Esophagus muscularis mucosa (tissue), 4 donors: Measurements from ENCODE around the gene ACTL10. TPM values are rescaled to one million over a fixed set of nuclear protein-coding genes. Genes with fewer than 3 reads are reported as not detected.

Source experiments
- DNase-seq: peaks from one replicate; pipeline ENCODE4 v3.0.0-alpha.2; 2017; ENCODE audit errors: extremely low spot score
- H3K27ac ChIP-seq, 4 donors: fragments of 200-600 bp; sonication (generic); replicated peaks in 1 of 4; 1 replicate in 3 of 4; 2 replicates in 1 of 4; pipeline ENCODE4 v1.5.1; 2016 to 2019; ENCODE audit warnings: mild to moderate bottlenecking in 1 of 4
- H3K27me3 ChIP-seq, 4 donors: fragments of 200-600 bp; sonication (generic); one replicate each; pipeline versions ENCODE4 v1.5.1 to v1.6.0; 2016 to 2019
- H3K36me3 ChIP-seq, 4 donors: fragments of 200-600 bp; sonication (generic); one replicate each; pipeline ENCODE4 v1.5.1; 2016 to 2019
- H3K4me1 ChIP-seq, 4 donors: fragments of 200-600 bp; sonication (generic); one replicate each; pipeline ENCODE4 v1.5.1; 2016 to 2019
- H3K4me3 ChIP-seq, 4 donors: fragments of 200-600 bp; sonication (generic); 1 replicate in 2 of 4; 2 replicates in 2 of 4; pipeline ENCODE4 v1.5.1; 2016 to 2019; ENCODE audit warnings: mild to moderate bottlenecking in 4 of 4, moderate library complexity in 1 of 4
- H3K9me3 ChIP-seq, 4 donors: fragments of 200-600 bp; sonication (generic); 1 replicate in 3 of 4; 2 replicates in 1 of 4; pipeline ENCODE4 v1.5.1; 2016 to 2019
- EP300 ChIP-seq: sonication (generic); formaldehyde crosslinking; IDR thresholded peaks from one replicate; pipeline ENCODE4 v1.6.1; 2017; ENCODE audit warnings: antibody characterized with exemption
- POLR2A ChIP-seq: fragments of 450-650 bp; IDR thresholded peaks from one replicate; pipeline ENCODE4 v1.6.1; 2017; ENCODE audit warnings: antibody characterized with exemption, moderate library complexity, mild to moderate bottlenecking, low read depth
- POLR2AphosphoS5 ChIP-seq, 2 donors: sonication (generic); formaldehyde crosslinking; IDR thresholded peaks; one replicate each; pipeline ENCODE4 v1.6.1; 2017; ENCODE audit warnings: antibody characterized with exemption in 2 of 2
- WGBS: methylation state at CpG from one replicate; pipeline ENCODE4 v1.1.5; 2018; 5-methylcytosine and 5-hydroxymethylcytosine counted together
- intact Hi-C: fragments of 100-400 bp; cut with DNase I; formaldehyde crosslinking; loops from one replicate; pipeline ENCODE4 v1.15.1; 2023
- total RNA-seq, 4 donors: library from RNA; depleted of rRNA; stranded (reverse); fragments of >200 nt; gene quantifications; one replicate each; pipeline versions ENCODE4 v1.1.0 to v1.2.1, GENCODE V29; 2016
- TF ChIP-seq, protein P1 (sequence below), 3 experiments: fragments of 200-600 bp in 2 of 3; fragments of 450-650 bp in 1 of 3; sonication (generic) in 2 of 3; IDR thresholded peaks; one replicate each; pipeline ENCODE4 v1.5.1; 2017 to 2019; ENCODE audit warnings: antibody characterized with exemption in 3 of 3, mild to moderate bottlenecking in 2 of 3, moderate library complexity in 1 of 3

Gene ACTL10
- total RNA-seq, 4 donors from 2014 or later = 1.3 to 2.5 (median 2.0) TPM

DNA sequence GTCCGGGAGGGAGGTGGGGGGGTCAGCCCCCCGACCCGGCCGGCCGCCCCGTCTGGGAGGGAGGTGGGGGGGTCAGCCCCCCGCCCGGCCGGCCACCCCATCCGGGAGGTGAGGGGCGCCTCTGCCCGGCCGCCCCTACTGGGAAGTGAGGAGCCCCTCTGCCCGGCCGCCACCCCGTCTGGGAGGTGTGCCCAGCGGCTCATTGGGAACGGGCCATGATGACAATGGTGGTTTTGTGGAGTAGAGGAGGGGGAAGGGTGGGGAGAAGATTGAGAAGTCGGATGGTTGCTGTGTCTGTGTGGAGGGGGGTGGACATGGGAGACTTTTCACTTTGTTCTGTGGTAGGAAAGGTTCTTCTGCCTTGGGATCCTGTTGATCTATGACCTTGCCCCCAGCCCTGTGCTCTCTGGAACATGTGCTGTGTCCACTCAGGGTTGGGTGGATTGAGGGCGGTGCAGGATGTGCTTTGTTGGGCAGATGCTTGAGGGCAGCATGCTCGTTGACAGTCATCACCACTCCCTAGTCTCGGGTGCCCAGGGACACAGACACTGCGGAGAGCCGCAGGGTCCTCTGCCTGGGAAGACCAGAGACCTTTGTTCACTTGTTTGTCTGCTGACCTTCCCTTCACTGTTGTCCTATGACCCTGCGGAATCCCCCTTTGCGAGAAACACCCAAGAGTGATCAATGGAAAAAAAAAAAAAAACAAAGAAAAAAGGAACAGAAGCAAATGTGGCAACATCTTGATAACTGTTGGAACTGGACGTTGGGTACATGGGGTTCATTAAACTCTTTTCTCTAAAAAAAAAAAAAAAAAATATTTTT lies 35.1 kb downstream of the ACTL10 start:
- WGBS = 86% methylated on average over 13 of the region's 27 CpGs
- Histone ChIP-seq H3K27ac (no peak overlapping the region), H3K36me3 (peaks cover 0 to 19% (median 9%) of the 10 kb centered on the region in 4 donors), H3K9me3 (no peaks in the 10 kb centered on the region), H3K4me3 (no peak overlapping the region), H3K27me3 (no peaks in the 10 kb centered on the region), H3K4me1 (peaks cover 2 to 16% (median 12%) of the 10 kb centered on the region in 4 donors)
- no peak for DNase-seq
- TF ChIP-seq, protein P1, sequence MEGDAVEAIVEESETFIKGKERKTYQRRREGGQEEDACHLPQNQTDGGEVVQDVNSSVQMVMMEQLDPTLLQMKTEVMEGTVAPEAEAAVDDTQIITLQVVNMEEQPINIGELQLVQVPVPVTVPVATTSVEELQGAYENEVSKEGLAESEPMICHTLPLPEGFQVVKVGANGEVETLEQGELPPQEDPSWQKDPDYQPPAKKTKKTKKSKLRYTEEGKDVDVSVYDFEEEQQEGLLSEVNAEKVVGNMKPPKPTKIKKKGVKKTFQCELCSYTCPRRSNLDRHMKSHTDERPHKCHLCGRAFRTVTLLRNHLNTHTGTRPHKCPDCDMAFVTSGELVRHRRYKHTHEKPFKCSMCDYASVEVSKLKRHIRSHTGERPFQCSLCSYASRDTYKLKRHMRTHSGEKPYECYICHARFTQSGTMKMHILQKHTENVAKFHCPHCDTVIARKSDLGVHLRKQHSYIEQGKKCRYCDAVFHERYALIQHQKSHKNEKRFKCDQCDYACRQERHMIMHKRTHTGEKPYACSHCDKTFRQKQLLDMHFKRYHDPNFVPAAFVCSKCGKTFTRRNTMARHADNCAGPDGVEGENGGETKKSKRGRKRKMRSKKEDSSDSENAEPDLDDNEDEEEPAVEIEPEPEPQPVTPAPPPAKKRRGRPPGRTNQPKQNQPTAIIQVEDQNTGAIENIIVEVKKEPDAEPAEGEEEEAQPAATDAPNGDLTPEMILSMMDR (IDR thresholded peaks at IDR 0.05) = no peak
- no peak for TF ChIP-seq POLR2A
- no peak for TF ChIP-seq EP300
- no peak for TF ChIP-seq POLR2AphosphoS5 (IDR thresholded peaks at IDR 0.05)
- intact Hi-C loops = no loop called here

DNA sequence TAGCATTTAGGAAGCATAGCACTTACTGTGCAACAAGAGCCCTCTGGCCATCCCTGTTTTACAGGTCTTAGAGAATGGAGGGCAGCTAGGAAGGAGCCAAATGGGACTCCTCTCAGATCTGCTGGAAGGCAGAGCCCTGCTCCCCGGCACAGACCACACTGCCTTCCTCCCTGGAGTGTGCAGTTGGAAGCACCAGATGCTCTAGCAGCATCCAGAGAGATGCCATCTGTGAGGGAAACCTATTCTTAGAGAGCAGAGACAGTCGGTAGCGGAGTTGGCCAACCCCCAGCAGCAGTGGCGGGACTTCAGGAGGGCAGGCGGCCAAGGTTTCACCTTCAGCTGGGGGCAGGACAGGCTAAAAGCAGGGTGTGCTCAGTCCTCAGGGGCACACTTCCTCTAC lies 36.1 kb downstream of the ACTL10 start:
- Histone ChIP-seq H3K27ac (no peak overlapping the region), H3K36me3 (peaks cover 7 to 29% (median 18%) of the 10 kb centered on the region in 4 donors), H3K4me3 (no peak overlapping the region), H3K27me3 (no peaks in the 10 kb centered on the region), H3K4me1 (peaks cover 0 to 10% (median 7%) of the 10 kb centered on the region in 4 donors), H3K9me3 (no peaks in the 10 kb centered on the region)
- 25% methylated on average over 2 of the region's 5 CpGs for WGBS
- intact Hi-C loops = no loop called here
- no peak for TF ChIP-seq POLR2AphosphoS5 (IDR thresholded peaks at IDR 0.05)
- DNase-seq = no peak

DNA sequence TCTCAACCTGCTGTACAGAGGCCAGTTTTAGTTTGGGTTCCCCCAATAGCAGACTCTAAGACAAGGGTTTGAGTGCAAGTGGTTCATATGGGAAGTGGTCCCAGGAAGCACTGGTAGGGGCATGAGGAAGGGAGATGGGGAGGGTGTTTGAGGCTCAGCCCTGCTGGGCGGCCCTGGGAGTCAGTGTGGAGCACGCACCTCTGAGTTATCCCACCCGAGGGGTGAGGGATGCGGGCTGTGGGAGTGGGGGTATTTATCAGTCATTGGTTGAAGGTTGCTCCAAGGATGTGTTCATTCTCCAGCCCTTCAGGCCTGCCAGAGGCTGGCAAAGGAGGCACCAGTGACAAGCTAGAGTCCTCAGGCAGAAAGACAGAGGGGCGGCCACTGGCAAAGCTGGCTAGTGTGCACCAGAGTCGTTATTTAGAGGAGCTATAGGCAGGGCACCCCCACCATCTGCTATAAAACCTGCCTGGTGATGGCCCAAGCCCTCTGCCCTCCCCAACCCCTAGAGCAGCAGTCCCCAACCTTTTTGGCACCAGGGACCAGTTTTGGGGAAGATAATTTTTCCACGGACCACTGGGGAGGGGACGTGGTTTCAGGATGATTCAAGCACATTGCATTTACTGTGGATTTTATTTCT lies 36.9 kb downstream of the ACTL10 start:
- 92% methylated on average over 6 of the region's 8 CpGs for WGBS
- TF ChIP-seq POLR2A = no peak
- no peak for TF ChIP-seq EP300
- no peak for TF ChIP-seq POLR2AphosphoS5 (IDR thresholded peaks at IDR 0.05)
- TF ChIP-seq, protein P1 (IDR thresholded peaks at IDR 0.05) = no peak

DNA sequence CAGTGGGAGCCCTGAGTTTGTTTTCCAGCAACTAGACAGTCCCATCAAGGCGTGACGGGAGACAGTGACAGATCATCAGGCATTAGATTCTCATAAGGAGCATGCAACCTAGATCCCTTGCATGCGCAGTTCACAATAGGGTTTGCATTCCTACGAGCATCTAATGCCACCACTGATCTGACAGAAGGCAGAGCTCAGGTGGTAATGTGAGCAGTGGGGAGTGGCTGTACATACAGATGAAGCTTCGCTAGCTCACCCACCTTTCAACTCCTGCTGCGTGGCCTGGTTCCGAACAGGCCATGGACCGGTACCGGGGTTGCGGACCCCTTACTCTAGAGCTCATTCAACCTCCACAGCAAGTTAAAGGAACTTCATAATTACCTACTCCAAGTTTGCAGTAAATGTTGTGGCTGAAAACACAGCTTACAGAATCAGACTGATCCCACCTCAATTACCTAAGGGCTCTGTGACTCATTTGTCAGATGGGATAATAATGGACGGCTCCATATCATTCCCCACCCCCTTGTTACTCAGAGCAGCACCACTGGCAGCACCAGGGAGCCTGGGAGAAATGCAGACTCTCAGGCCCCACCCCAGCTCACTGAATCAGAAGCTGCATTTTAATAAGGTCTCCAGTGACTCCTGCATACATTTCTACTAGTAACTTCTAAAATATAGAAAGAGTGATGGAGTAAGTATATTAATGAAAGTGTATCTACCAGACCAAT lies 37.6 kb downstream of the ACTL10 start:
- DNase-seq = no peak
- TF ChIP-seq POLR2AphosphoS5 (IDR thresholded peaks at IDR 0.05) = no peak
- TF ChIP-seq, protein P1 (IDR thresholded peaks at IDR 0.05) = no peak
- no peak for TF ChIP-seq EP300
- TF ChIP-seq POLR2A = no peak

More for the DNA sequence above, 36.9 kb downstream of the ACTL10 start:
- DNase-seq = no peak
- Histone ChIP-seq H3K36me3 (peaks cover 8 to 30% (median 18%) of the 10 kb centered on the region in 4 donors), H3K27me3 (no peaks in the 10 kb centered on the region), H3K27ac (no peak overlapping the region), H3K9me3 (no peaks in the 10 kb centered on the region), H3K4me1 (peaks cover 0 to 10% (median 7%) of the 10 kb centered on the region in 4 donors), H3K4me3 (no peak overlapping the region)
- intact Hi-C loops = no loop called here

DNA sequence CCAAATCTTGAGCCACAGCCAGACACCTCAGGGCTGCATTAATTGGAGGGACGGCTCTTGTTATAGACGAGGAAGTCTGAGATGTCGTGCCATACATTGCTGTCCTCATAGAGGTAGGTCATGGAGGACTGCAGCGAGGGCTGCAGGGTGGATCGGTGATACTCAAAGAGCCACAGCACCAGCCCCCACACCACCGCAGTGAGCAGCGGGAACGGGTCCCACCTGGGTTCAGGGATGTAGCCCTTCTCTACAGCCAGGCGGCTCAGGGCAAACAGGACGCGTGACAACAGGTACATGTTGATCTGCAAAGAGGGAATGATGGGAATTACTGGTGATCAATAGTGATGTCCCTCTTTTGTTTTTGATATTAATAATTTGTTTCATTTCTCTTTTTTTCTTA lies 40.9 kb downstream of the ACTL10 start:
- 90% methylated on average over 11 of the region's 11 CpGs for WGBS
- H3K4me1 ChIP-seq = peaks cover 0 to 7% (median 6%) of the 10 kb centered on the region in 4 donors
- no peak overlapping the region for H3K27ac ChIP-seq
- no peaks in the 10 kb centered on the region for H3K9me3 ChIP-seq
- DNase-seq = no peak
- no peaks in the 10 kb centered on the region for H3K27me3 ChIP-seq
- no peak for TF ChIP-seq POLR2AphosphoS5 (IDR thresholded peaks at IDR 0.05)
- TF ChIP-seq, protein P1 (IDR thresholded peaks at IDR 0.05) = no peak
- no peak for TF ChIP-seq EP300
- no peak for TF ChIP-seq POLR2A
- H3K36me3 ChIP-seq = peaks cover 8 to 60% (median 41%) of the 10 kb centered on the region in 4 donors
- H3K4me3 ChIP-seq = no peak overlapping the region
- intact Hi-C loops = no loop called here

More for the DNA sequence above, 37.6 kb downstream of the ACTL10 start:
- H3K27ac ChIP-seq = no peak overlapping the region
- no peaks in the 10 kb centered on the region for H3K9me3 ChIP-seq
- peaks cover 0 to 10% (median 7%) of the 10 kb centered on the region in 4 donors for H3K4me1 ChIP-seq
- 96% methylated on average over 11 of the region's 11 CpGs for WGBS
- intact Hi-C loops = no loop called here
- no peaks in the 10 kb centered on the region for H3K27me3 ChIP-seq
- H3K4me3 ChIP-seq = no peak overlapping the region
- peaks cover 8 to 33% (median 18%) of the 10 kb centered on the region in 4 donors for H3K36me3 ChIP-seq
